ENCODE data around the gene MGAT4C.
"Not testable (repeated sequence)": the region's sequence is repeated elsewhere in the genome, so short reads cannot be mapped to it uniquely, and the experiment has no call there.

Gene MGAT4C

DNA sequence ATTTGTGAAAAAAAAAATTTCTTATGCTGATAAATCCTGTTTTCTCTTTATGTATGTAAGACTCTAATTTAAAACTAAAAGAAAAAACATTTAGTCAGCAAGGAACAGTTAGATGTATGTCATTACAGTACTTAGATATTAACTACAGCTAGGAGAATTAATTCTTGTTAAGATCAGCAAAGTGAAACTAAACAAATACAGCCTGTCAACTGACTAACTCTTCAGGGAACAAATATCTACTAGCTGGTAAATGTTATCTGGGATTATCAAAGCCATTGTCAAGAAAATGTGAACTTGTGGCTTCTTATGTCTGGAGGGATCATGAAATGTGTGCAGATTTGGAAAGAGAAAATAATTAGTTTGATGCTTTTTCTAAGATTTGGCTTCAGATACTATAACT lies 27.5 kb downstream of the MGAT4C start:
- DNase-seq: no peak

- DNase-seq: no peak
Observed at GRCh38 chr12:86226481-86226880, 29.7 kb downstream of the MGAT4C start.

GRCh38 chr12:86216591-86216990 lies 39.6 kb downstream of the MGAT4C start:
- DNase-seq: no peak

GRCh38 chr12:86213012-86213411 lies 43.2 kb downstream of the MGAT4C start:
- no peak for DNase-seq

- no peak for DNase-seq
Observed at GRCh38 chr12:86198696-86199444, 57.3 kb downstream of the MGAT4C start.

DNA sequence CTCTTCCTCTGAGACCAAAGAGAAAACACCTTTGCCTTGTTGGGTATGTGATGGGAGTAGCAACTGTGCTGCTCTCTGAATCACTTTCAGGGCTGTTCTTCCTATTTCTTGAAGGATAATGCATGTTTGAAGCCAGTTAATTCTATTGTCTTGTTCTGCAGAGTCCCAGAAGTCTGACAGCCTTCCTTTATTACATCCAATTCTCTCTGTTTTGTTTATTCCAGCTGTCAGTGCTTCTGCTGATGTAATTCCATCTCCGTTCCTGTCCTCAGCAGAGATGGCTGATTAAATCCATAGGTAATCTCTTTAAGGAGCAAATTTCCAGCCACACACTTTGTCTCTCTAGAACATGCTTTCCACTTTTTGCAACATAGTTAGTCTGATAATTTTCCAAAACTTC lies 59.7 kb downstream of the MGAT4C start:
- no peak for DNase-seq

DNA sequence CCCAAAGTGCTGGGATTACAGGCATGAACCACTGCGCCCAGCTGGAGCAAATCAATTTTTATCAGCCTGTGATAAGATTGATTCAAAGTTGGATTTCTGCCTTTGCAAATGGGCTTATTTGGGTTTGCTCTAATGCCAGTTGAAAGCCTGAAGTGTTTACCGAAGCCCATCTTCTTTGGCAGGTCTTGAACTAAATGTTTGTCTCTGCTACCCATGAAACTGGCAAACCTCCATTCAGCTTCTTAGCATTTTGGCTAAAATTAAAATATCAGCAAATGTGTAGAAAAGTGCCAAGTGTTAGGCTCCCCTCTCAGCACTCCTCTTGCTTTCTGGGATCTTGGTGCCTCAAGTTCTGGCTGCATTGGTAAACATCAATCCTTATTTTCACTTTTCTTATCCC lies 61.5 kb downstream of the MGAT4C start:
- DNase-seq: no peak

- no peak for DNase-seq
Observed at GRCh38 chr12:86193931-86194330, 62.3 kb downstream of the MGAT4C start.

DNA sequence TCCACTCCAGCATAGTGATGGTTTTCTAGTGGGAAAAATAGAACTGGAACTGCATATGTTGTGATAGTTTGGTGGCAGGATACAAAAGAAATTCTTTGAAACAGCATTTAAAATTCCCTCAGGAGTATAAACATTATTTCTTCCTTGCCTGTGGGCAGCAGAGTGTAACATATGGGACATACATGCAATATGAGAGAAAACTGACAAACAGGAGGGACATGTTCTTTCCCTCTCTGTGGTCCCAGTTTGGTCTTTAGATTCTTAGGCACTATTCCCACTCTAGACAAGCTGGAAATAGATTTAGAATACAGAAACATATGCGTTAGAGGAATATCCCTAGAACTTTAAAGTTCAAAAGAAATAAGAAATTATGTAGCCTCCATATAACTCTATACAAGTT lies 68.0 kb downstream of the MGAT4C start:
- no peak for DNase-seq

DNA sequence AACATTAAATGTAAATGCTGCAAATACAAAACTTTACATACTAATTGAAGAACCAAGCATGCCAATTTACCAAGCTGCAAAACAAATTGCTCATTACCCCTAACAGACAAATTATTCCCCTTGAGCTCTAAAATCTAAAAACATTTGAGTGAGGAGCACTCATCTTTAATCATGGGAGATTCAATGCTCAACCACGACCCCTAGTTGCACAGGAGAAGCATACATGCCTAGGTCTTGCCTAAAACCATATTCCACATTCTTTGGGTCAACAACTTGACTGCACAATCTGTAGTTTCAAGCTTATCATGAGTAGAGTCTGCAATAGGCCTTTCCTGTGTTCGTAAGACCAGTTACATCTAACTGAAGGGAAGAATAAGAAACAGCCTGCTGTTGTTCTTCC lies 69.7 kb downstream of the MGAT4C start:
- no peak for DNase-seq

DNA sequence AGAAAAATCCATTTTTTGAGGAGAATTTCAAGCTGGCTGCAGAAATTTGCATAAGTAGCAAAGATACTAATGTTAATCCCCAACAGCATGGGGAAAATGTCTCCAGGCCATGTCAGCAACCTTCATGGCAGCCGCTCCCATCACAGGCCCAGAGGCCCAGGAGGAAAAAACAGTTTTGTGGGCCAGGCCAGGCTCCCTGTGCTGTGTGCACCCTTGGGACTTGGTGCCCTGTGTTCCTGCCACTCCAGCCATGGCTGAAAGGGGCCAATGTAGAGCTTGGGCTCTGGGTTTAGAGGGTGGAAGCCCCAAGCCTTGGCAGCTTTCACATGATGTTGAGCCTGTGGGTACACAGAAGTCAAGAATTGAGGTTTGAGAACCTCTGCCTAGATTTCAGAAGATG lies 76.3 kb downstream of the MGAT4C start:
- no peak for DNase-seq

- no peak for DNase-seq
Observed at GRCh38 chr12:86174188-86174587, 82.0 kb downstream of the MGAT4C start.

GRCh38 chr12:86172913-86173443 lies 83.2 kb downstream of the MGAT4C start:
- no peak for DNase-seq

DNA sequence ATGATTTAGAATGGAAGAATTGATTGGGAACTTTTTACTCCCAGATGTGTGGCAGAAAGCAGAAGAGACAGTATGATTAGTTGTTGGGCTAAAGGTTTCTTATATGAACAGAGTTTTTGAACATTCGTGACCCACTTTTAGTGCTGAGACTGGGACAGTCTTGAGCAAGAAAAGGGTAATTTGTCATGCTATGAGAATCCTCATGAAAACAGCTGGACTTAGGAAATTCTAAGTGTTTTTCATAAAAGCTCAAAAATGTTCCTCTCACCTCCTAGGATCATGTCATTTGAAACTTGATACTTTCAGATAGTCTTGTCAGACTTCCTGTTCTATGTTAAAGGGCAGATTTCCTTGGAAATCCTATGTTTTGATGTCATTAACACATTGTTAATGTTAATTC lies 86.1 kb downstream of the MGAT4C start:
- no peak for DNase-seq

DNA sequence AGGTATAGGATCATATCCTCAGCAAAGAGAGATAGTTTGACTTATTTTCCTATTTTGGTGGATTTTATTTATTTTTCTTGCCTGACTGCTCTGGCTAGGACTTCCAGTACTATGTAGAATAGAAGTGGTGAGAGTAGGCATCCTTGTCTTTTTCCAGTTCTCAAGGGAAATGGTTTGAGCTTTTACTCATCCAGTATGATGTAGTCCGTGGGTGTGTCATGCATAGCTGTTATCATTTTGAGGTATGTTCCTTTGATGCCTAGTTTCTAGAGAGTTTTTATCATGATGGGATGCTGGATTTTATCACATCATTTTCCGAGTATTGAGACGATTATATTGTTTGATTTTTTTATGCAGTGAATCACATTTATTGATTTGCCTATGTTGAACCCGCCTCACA lies 97.2 kb downstream of the MGAT4C start:
- DNase-seq: no peak

- no peak for DNase-seq
Observed at GRCh38 chr12:86154620-86155019, 101.6 kb downstream of the MGAT4C start.

DNA sequence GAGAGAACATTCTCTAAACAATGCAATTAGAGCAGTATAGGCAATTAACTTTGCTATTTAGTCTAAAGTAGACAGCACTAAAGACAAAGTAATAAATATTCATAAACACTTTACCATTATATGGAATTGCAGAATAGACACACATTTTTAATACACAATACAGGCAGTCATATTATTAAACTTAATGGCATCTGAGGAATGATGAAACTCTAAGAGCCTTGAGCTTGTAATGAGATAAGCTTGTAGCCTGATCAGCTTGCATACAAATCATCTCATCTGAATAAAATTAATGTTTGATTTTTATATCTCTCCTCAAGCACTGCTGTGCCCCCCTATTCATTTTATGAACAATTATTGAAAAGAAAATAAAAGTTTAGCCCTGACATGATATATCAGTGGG lies 107.6 kb downstream of the MGAT4C start:
- no peak for DNase-seq

DNA sequence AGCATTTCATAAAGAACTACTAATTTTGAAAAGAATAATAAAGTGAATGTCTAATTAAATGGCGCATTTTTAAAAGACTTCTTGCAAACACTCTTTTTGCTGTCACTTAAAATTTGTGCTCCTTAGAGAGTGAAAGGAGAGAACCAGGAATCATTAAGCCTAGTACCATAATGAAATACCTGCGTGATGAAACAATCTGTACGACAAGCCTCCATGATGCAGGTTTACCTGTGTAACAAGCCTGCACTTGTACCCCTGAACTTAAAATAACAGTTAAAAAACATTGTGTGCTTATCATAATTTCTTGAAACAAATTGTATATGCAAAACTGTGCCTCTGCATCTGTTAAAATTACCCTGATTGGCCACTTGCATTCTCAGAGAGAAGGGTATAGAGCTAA lies 108.1 kb downstream of the MGAT4C start:
- no peak for DNase-seq

DNA sequence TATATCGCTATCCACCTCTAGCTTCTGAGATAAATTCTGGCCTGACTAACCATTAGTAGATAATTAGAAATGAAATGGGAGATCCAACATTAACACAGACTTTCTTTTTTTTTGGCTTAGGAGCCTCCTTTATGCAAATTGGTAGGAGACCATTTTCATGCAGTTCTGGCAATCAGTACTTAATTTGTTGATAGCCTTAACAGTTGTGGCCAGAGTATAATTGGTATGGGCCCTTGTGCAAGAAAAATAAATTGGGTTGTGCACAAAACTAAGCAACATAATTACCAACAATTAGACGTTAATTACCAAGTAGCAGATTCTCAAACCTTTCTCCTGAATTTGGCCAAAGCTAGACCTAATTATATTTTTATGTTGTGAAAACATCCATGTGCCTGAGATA lies 111.0 kb downstream of the MGAT4C start:
- no peak for DNase-seq

DNA sequence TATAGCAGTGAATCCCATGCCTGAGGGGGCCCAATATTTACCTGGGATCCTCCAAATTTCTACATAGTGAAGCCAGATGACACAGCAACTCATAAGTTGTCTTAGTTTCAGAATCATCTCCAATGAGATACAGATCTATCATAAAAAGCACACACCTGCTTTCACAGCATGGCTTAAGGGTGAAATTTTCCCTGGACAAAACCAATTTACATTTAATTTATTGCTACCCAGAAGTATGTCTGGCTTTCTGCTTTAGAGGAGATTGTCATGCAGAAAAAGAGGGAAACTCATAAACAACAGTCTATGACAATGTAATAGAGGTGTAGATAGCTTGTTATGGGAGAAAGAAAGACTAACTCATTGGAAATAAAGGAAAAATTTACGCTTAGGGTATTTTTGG lies 113.0 kb downstream of the MGAT4C start:
- DNase-seq: no peak

GRCh38 chr12:86139671-86140070 lies 116.5 kb downstream of the MGAT4C start:
- no peak for DNase-seq

DNA sequence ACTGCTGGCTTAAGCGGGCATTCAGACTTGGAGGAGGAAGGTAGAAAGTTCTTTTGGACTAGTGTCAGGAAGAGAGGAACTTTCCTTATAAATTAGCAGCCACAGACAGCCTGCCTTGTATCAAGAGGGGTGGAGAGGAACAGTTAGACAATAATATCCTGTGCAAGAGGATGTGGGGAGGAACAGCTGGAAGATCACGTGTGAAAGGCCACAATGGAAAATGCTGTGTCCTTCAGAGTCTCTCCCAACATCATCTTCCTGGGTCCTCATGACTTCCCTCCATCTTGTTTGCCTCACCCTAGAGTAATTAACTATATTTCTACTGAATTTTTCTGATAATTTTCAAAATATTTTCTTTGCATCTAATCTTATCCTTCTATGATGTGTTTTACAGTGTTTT lies 117.4 kb downstream of the MGAT4C start:
- no peak for DNase-seq

DNA sequence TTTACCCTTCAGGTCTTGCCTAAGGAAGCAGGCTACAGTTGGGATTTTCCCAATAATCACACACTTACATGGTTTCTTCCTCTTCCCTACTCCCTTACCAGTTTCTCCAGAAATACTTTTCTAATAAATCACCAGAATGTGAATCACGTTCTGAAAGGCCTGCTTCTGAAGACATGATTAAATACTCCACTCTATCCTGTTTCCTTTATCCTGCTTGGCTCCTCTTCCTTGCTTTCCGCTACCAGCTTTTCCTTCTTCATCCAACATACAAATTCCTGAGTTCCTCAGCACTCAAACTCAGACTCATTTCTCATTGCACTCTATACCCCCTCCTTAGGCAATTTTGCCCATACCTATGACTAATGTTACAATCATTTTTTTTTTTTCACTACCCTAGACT lies 118.3 kb downstream of the MGAT4C start:
- DNase-seq: no peak

GRCh38 chr12:86134561-86134960 lies 121.6 kb downstream of the MGAT4C start:
- no peak for DNase-seq

- not testable (repeated sequence) for DNase-seq
Observed at GRCh38 chr12:86126900-86127299, 129.3 kb downstream of the MGAT4C start.
